Thoracic aorta (tissue), 2 donors: ENCODE measurements around the gene HPCAL1. TPM values are rescaled to one million over a fixed set of nuclear protein-coding genes. Genes with fewer than 3 reads are reported as not detected.

Experiments
- ATAC-seq: fragments of 150-250 bp; one replicate; pipeline ENCODE4 v1.8.0; 2017; ENCODE audit warnings: low read depth; ENCODE audit not compliant: insufficient number of reproducible peaks, low FRiP score
- DNase-seq: peaks from one replicate; pipeline ENCODE4 v3.0.0-alpha.2; 2020; ENCODE audit warnings: low spot score
- H3K27ac ChIP-seq, 2 donors: fragments of 200-600 bp; sonication (generic); 1 replicate in 1 of 2; 2 replicates in 1 of 2; pipeline ENCODE4 v1.5.1; 2016; ENCODE audit warnings: mild to moderate bottlenecking in 2 of 2, moderate library complexity in 2 of 2
- H3K27me3 ChIP-seq: fragments of 200-600 bp; sonication (generic); replicated peaks from 2 replicates; pipeline ENCODE4 v1.6.0; 2016; ENCODE audit warnings: mild to moderate bottlenecking; ENCODE audit not compliant: insufficient read depth
- H3K36me3 ChIP-seq: fragments of 200-600 bp; sonication (generic); one replicate; pipeline ENCODE4 v1.5.1; 2016
- H3K4me1 ChIP-seq, 2 donors: fragments of 200-600 bp; sonication (generic); 1 replicate in 1 of 2; 2 replicates in 1 of 2; pipeline versions ENCODE4 v1.5.1 to v1.6.0; 2016; ENCODE audit warnings: low read depth in 2 of 2, mild to moderate bottlenecking in 1 of 2; ENCODE audit not compliant: control insufficient read depth in 1 of 2
- H3K4me3 ChIP-seq: fragments of 200-600 bp; sonication (generic); 2 replicates; pipeline ENCODE4 v1.5.1; 2016; ENCODE audit warnings: mild to moderate bottlenecking
- H3K9me3 ChIP-seq: fragments of 200-600 bp; sonication (generic); 2 replicates; pipeline ENCODE4 v1.5.1; 2016
- total RNA-seq, 2 donors: library from RNA; depleted of rRNA; stranded (reverse); fragments of >200 nt; gene quantifications; one replicate each; pipeline versions ENCODE4 v1.1.0 to v1.2.3, GENCODE V29; 2016
- TF ChIP-seq, protein P1 (sequence below): fragments of 200-600 bp; sonication (generic); IDR thresholded peaks from one replicate; pipeline ENCODE4 v1.5.1; 2019; ENCODE audit warnings: antibody characterized with exemption

HPCAL1 gene
- total RNA-seq, 2 donors from 2014 or later: 34.6 to 50.2 TPM

DNA sequence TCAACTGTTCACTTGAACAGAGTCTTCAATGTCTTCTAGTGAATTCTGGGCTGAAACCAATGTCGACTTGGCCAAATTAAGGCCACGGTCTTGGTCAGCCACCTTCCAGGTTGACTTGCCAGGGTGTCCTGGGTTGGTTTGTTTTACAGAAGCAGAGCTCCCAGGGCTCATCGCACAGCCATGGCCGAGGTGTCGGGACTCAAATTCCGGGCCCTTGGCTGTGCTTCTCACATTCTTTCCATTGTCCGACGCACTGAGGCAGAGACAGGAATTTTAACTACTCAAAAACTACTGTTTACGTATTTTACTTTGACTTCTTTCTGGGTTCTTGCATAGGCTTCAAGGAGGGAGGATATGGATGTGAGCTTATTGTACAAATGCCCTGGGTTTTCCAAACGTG, 51.7 kb downstream of the HPCAL1 start:
- TF ChIP-seq, protein P1, sequence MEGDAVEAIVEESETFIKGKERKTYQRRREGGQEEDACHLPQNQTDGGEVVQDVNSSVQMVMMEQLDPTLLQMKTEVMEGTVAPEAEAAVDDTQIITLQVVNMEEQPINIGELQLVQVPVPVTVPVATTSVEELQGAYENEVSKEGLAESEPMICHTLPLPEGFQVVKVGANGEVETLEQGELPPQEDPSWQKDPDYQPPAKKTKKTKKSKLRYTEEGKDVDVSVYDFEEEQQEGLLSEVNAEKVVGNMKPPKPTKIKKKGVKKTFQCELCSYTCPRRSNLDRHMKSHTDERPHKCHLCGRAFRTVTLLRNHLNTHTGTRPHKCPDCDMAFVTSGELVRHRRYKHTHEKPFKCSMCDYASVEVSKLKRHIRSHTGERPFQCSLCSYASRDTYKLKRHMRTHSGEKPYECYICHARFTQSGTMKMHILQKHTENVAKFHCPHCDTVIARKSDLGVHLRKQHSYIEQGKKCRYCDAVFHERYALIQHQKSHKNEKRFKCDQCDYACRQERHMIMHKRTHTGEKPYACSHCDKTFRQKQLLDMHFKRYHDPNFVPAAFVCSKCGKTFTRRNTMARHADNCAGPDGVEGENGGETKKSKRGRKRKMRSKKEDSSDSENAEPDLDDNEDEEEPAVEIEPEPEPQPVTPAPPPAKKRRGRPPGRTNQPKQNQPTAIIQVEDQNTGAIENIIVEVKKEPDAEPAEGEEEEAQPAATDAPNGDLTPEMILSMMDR: no peak
- H3K27ac ChIP-seq: no peak overlapping the region
- ATAC-seq: no peak

DNA sequence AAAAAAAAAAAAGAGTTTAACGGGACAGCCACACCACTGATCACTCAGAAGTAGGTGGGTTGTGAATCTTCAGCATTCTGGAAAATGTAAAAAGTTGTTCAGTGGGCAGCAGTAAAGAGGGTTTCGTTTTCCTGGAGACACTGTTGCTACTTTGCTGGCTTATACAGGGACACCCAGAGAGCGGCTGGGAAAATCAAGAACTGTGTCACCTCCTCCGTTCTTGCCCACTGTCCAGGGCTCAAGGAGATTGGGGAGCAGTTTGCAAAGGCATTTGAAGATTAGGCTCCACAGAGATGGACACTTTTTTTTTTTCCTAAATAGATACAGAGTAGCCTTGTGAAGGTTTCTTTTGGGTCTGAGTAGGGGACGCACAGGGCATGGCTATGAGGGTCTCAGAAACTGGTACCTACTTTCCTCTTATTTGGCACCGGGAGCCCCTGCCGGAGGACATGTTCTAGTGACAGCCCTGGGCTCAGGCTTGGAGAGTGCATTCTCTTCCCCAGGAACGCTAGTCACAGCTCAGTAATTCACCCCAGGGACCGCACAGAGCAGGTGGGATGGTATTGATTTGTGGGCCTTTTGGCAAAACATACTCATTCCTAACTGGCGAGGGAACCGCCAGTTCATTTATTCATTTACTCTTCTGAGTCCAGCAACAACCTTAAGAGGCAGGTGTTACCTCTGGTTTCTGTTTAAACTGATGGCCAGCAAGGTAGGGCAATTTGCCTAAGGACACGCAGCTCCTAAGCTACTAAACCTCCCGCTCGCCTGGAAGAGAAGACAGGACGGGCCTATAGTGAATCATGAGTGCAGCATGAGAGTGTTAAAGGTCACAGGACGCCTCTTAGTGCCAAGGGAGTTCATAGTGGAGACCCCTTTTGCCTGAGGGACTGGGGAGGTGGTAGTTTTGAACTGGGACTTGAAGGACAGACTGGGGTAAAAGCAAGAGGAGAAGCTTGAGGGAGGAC, 53.1 kb downstream of the HPCAL1 start:
- Histone ChIP-seq H3K27me3 (no peaks in the 10 kb centered on the region), H3K36me3 (no peaks in the 10 kb centered on the region), H3K27ac (no peak overlapping the region), H3K4me3 (no peak overlapping the region), H3K9me3 (no peaks in the 10 kb centered on the region), H3K4me1 (no peaks in the 10 kb centered on the region)
- DNase-seq (no peak), ATAC-seq (no peak)
- TF ChIP-seq, protein P1: no peak

More for the DNA sequence above, 51.7 kb downstream of the HPCAL1 start:
- no peaks in the 10 kb centered on the region for H3K27me3 ChIP-seq
- no peak for DNase-seq
- H3K36me3 ChIP-seq: no peaks in the 10 kb centered on the region
- no peak overlapping the region for H3K4me3 ChIP-seq
- H3K4me1 ChIP-seq: no peaks in the 10 kb centered on the region
- no peaks in the 10 kb centered on the region for H3K9me3 ChIP-seq

DNA sequence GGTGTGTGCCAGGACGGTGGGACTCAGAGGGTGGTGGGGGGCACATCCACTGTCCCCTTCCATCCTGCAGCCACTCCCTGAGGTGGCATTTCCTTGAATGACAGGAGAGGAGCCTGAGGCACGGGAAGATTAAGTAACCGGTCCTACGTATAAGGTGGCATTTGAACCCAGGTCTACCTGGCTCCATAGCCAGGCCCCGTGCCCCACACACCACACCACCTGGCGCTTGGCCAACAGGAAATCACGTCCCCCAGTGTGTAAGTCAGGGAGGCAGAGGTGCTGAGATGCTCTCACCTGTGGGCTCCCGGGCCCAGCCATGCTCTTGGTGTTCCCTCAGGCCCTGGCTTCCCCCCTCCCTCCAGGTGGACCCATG, 53.7 kb downstream of the HPCAL1 start:
- DNase-seq (no peak), ATAC-seq (no peak)
- Histone ChIP-seq H3K27ac (no peak overlapping the region), H3K4me1 (no peaks in the 10 kb centered on the region), H3K9me3 (no peaks in the 10 kb centered on the region), H3K27me3 (no peaks in the 10 kb centered on the region), H3K4me3 (no peak overlapping the region), H3K36me3 (no peaks in the 10 kb centered on the region)
- TF ChIP-seq, protein P1: no peak

DNA sequence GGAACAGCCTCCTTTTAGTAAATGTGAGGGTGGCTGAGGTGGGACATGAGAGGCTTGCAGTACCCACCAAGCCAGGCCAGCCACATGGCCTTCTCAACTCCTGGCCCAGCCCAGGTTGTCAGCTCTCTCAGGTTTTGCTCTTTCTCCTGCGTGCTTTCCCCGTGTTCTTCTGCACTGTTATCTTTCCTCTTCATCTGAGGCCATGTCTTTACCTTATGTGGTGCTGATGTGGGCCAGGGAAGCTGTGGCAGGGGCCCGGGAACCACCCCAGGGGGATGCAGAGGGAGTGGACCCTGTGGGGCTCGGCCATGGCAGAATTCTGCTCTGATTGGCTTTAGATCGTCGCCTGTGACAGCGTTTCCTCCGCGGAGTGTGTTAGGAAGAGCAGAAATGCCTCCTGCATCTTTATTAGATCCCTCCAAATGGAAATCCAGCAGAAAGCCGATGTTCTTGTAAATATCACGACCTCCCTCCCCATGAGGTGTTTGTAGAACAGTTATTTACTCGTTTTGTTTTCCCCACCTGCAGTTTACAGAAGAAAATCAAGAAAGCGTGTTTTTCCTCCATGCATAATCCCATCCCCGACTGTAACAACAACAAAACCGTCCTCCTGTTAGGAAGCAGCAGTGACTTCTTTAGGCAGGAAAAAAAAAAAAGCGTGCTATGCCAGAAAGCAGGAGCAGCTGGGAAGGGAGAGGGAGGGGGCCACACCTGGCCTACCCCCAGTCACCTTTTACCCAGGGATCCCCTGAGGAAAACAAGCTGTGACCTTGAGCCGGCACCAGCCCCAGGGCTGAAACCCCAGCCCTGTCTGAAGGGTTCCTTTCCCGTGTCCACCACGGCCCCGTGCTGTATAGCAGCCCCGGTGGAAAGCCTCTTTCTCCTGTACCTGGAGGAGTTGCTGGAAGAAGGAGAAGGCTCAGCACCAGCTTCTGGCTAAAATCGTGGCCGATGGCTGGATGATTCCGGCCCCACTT, 54.8 kb downstream of the HPCAL1 start:
- no peak for ATAC-seq
- Histone ChIP-seq H3K4me1 (no peaks in the 10 kb centered on the region), H3K27me3 (no peaks in the 10 kb centered on the region), H3K4me3 (no peak overlapping the region), H3K9me3 (no peaks in the 10 kb centered on the region), H3K36me3 (no peaks in the 10 kb centered on the region), H3K27ac (no peak overlapping the region)
- TF ChIP-seq, protein P1: no peak
- DNase-seq: no peak

DNA sequence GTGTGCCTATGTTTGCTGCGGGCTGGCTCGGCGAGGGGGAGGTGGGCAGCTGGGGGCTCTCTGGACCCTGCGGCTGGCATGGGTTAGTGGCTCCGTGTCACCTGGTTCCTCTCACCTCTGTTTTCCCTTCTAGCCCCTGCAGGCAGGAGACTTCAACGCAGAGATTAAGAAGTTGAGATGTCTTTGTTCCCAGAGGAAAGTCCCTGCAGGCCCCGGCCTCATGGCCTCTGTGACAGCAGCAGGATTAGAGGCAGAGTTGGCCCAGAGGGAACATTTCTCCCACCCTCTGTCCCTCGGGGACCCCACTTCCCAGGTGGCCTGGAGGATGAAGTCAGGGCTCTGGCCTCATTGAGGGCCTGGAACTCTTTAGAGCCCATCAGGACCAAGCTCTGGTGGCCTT, 56.5 kb downstream of the HPCAL1 start:
- ATAC-seq (no peak), DNase-seq (no peak)
- Histone ChIP-seq H3K4me1 (no peaks in the 10 kb centered on the region), H3K4me3 (no peak overlapping the region), H3K9me3 (no peaks in the 10 kb centered on the region), H3K27me3 (no peaks in the 10 kb centered on the region), H3K36me3 (no peaks in the 10 kb centered on the region), H3K27ac (no peak overlapping the region)
- TF ChIP-seq, protein P1: no peak
